HG02870 (cell line): ENCODE results near the gene IQSEC1.

Experiments
- ATAC-seq: cut with Tn5 transposase; IDR thresholded peaks from one replicate; pipeline ENCODE4 v1.9.1; 2021; ENCODE audit warnings: mild to moderate bottlenecking, moderate library complexity; ENCODE audit not compliant: unreplicated experiment

The IQSEC1 gene

DNA sequence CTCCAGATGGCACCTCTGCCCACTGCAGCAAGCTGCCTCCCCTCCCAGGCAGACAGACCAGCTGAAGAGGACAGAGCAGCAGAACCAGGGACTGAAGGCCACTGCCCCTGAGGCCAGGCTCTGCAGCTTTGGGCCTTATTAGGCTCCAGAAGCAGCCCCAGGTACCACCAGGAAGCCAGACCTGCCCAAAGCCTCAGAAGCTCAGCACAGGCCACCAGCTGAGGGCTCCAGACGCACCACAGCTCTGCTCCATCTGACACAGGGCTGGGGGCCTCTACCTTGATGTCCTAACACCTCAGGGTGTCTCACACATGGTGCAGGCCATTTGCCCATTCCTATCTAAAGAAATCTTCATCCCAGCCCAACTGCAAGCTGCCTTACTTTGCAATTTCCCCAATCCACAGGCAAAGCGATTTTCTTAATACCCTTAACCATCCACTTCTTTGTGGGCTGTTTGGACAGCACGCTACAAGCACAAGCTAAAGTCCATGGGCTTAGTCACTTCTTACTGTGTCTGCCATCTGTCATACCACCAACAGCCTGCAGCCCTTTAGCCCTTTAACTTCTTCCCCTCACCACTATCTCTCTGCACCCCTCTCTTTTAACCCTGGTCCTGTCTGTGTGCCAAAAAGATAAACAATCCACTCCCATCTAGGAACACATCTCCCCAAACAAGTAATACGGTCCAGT is 112.1 kb downstream of the IQSEC1 start:
- no peak for ATAC-seq

- ATAC-seq, result no peak
Measured at GRCh38 chr3:12960497-12960896, 112.7 kb downstream of the IQSEC1 start.

DNA sequence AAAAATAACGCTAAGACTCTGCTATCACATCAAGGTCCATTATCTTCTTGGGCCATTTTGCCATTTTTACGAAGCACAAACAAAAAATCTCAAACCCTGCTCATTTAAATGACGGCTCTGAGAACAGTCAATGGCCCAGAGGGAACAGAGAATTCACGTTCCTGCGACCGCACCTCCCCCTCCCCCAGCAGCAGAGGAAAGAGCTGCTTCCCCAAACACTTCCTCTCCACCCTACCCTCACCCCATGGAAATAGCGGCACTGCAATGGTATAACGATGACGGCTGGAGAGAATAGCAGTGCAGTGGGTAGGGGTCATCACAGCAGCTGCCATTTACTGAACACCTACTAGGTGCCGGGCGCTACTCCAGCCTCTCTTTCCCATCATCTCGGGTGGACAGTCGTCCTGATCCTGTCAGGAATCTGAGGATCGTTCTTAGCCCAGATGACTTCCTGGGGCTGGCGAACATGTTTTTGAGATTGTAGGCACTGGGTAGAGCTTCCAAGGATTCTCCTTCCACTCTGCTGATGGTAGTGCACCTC is 113.3 kb downstream of the IQSEC1 start:
- no peak for ATAC-seq

DNA sequence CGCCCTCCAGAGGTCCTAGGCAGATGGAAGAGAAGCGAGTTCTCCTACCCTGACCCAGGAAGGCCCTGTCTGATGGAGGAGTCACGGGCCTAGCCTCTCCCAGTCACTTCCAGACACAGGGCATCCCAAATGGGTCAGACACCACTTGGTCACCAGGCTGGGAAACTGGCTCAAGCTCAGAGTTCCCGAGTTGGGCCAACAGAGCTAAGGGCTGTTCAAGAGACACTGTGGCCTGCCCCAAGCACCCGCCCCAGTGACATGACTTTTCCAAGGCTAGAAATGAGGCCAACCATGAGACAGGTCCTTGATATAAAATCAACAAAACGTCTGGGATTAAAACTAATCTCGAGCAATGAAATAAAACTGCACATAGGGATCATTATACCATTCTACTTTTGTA is 113.8 kb downstream of the IQSEC1 start:
- no peak for ATAC-seq

- no peak for ATAC-seq
Measured at GRCh38 chr3:12957824-12958792, 115.1 kb downstream of the IQSEC1 start.

- ATAC-seq, result no peak
Measured at GRCh38 chr3:12957339-12957738, 115.9 kb downstream of the IQSEC1 start.

GRCh38 chr3:12956316-12956660 is 116.9 kb downstream of the IQSEC1 start:
- no peak for ATAC-seq

GRCh38 chr3:12955651-12956315 is 117.4 kb downstream of the IQSEC1 start:
- ATAC-seq, result no peak

DNA sequence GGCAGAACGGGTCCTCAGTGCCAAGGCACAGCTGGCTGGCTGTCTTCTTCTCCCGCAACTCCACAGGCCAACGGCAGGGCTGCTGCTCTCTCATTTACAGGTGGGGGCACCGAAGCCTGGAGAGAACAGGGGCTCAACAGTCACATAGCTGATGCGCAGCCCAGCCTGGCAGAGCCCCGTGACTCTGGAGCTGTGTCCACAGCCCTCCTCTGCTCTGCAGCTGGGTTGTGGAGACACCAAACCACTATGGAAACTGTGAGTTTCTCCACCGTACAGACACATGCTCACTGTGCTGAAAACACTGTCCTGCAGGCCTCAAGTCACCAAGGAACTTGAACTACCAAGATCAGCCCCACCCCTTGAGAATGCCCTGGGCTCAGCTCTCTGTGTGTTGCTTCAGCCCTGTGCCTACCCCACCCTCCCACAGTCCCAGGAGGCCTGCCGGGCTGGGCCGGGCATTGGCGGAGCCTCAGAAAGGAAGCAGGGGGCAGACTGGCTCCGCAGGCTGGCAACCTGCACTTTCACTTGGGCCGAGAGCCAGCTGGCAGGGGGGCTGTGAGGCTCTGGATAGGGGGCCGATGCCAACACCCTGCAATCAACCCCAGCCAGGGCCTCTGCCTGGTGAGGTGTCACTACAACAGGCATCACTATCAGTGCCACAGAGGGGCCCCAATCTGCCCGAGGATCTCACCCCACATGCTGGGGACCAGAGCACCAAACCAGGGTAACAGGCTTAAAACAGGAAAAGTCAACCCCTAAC is 118.2 kb downstream of the IQSEC1 start:
- ATAC-seq, result peak; percentile 55

GRCh38 chr3:12954180-12954579 is 119.0 kb downstream of the IQSEC1 start:
- no peak for ATAC-seq

DNA sequence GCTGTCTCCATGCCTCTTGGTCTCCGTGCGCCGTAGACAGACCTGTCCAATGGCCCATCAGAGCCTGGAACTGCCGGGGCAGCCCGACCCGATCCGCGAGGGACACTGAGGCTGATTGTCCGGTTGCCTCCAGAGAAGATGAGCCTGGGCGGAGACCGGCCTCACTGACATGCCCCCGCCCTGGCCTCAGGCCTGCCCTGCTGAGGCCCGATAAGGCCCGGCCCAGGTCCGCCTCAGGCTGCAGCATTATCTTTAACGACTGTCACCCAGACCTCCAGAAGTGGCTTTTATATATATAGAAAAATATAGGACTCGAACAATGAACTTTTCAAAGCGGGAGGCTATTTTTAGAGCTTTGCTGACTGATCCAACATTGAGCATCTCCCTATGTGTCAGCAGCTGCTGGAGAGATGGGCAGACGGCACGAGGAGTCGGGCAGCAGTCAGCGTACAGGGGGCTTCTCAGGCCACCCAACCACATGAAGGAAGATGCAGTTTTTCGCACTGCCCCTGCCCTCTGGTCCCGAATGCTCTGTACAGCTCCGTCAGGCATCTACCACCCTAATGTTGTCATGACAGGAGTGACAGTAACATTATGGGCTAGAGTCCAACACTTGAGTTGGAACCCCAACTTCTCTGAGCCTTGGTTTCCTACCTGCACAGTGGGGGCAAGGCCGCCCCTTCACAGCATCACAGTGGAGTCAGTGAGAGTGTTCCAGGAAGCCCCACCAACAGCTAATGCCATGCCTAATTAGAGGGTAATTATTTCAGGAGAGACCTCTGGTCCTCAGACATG is 119.8 kb downstream of the IQSEC1 start:
- ATAC-seq, result no peak

- no peak for ATAC-seq
Measured at GRCh38 chr3:12952343-12953200, 120.7 kb downstream of the IQSEC1 start.

- peak; percentile 69 for ATAC-seq
Measured at GRCh38 chr3:12948891-12949711, 124.1 kb downstream of the IQSEC1 start.

- no peak for ATAC-seq
Measured at GRCh38 chr3:12948371-12948770, 124.9 kb downstream of the IQSEC1 start.

DNA sequence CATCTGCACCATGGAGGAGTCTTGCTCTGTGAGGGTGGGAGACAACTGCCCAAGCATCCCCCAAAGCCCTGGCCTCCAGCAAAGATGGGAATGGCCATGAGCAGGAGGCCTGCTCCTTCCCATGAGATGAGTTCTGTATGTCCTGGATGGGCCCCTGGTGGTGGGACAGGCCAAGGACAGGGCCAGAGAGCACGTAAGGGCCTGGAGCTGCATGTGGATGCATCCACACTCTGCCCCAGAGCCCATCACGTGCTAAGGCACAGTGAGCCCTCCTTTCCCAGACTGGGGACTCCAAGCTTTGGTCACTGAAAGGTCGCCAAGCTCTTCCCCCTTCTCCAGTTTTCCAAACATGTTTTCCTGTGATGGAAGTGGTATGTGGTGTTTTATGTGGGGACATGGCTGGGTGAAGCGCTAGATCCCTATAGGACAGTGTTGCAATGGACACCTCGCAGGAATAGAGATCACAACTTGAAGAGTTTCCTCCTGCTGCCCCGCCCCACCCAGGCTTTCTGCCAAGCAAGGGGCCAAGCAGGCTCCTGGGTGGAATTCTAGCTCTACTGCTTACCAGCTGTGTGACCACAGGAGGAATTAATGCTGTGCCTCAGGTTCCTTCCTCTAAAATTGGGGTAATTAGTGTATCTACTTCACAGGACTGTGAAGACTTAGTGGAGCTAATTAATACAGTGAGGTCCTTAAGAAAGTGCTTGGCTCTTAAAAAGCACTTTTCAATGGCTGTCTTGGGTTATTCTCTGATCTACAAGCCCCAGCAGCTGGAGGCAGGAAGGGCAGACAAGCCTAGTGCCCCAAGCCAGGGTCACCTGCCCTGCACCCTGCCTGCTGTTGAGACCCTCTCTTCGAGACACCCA is 125.5 kb downstream of the IQSEC1 start:
- no peak for ATAC-seq

DNA sequence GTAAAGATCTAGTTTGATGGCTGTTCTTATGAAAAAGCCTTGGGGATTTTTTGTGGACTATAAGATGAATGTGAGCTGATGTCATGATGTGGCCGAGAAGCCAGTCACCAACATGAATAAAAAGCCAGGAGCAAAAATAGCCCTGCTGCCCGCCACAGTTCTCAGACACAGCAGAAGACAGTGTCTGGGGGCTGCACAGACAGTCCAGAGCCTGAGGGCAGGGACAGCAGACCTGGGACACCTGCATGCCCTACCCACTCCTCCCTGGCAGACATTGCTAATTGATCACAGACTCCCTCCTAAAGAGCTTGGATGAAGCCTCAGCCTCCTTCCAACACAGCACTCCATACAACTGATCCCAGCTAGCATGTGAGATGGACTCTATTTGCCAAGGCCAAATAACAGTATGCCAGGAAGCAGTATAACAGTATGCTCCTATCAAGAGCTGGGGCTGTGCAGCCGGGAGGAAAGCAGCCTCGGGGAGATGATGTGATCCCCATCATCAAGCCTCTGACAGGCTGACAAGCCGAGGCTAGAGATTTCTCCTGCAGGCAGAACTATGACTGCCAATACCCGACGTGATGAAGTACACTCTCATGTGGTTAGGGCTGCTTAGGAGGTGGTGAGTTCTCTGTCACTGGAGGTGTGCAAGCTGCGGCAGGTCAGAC is 126.4 kb downstream of the IQSEC1 start:
- no peak for ATAC-seq

DNA sequence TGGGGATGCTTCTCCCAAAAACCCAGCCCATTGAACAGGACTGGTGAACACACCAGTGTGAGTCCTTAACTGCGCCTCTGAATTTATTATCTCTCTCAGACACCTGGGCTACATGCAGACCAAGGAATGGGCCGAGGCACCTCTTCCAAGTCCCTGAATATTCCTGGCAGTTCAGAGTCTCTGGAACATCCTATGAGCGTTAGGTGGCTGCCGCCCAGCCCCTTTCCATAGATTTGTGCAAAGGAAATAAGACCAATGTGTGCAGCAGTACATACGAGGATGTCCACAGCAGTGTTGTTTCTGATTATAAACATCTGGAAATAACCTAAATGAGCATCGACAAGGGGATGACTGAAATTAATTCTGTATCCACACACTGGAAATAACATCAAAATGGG is 127.0 kb downstream of the IQSEC1 start:
- ATAC-seq, result no peak
